Endothelial cell (in vitro differentiated cells): ENCODE data around the gene PRSS12. TPM values are rescaled to one million over a fixed set of nuclear protein-coding genes. Genes with fewer than 3 reads are reported as not detected.

Experiments
- DNase-seq: peaks from one replicate; pipeline ENCODE4 v3.0.0; 2021; ENCODE audit warnings: low spot score
- H3K27ac Mint-ChIP-seq: one replicate; pipeline ENCODE4 v1.8.0; 2021; ENCODE audit warnings: mixed read lengths, inconsistent platforms; ENCODE audit not compliant: unreplicated experiment
- H3K27me3 Mint-ChIP-seq: one replicate; pipeline ENCODE4 v1.8.0; 2021; ENCODE audit warnings: mild to moderate bottlenecking, moderate library complexity, mixed read lengths, inconsistent platforms; ENCODE audit not compliant: unreplicated experiment
- H3K36me3 Mint-ChIP-seq: one replicate; pipeline ENCODE4 v1.8.0; 2021; ENCODE audit warnings: mild to moderate bottlenecking, low read depth, mixed read lengths, inconsistent platforms; ENCODE audit not compliant: unreplicated experiment
- H3K4me1 Mint-ChIP-seq: one replicate; pipeline ENCODE4 v1.8.0; 2021; ENCODE audit warnings: mild to moderate bottlenecking, mixed read lengths, inconsistent platforms; ENCODE audit not compliant: unreplicated experiment
- H3K4me3 Mint-ChIP-seq: one replicate; pipeline ENCODE4 v1.8.0; 2021; ENCODE audit warnings: mild to moderate bottlenecking, mixed read lengths, inconsistent platforms; ENCODE audit not compliant: unreplicated experiment
- H3K9me3 Mint-ChIP-seq: one replicate; pipeline ENCODE4 v1.8.0; 2021; ENCODE audit warnings: mixed read lengths, inconsistent platforms; ENCODE audit not compliant: unreplicated experiment
- CTCF ChIP-seq: fragments of 200-600 bp; sonication (generic); IDR thresholded peaks from one replicate; pipeline ENCODE4 v1.5.0; 2021; ENCODE audit warnings: antibody characterized with exemption; ENCODE audit not compliant: unreplicated experiment
- total RNA-seq: library from RNA; stranded (reverse); fragmentation: NEBNext Ultra II Directional; extraction: Animal tissue kit (Norgen Biotek cat#: 25700); gene quantifications from one replicate; pipeline ENCODE4 v1.2.1, GENCODE V29; 2021; ENCODE audit not compliant: unreplicated experiment

The PRSS12 gene
- total RNA-seq, 1 donor from 2014 or later: 0.77 TPM

GRCh38 chr4:118237531-118237930, 115.3 kb downstream of the PRSS12 start:
- no peak overlapping the region for H3K27ac Mint-ChIP-seq
- TF ChIP-seq CTCF: no peak
- no peaks in the 10 kb centered on the region for H3K4me1 Mint-ChIP-seq
- no peaks in the 10 kb centered on the region for H3K9me3 Mint-ChIP-seq
- no peaks in the 10 kb centered on the region for H3K36me3 Mint-ChIP-seq
- H3K27me3 Mint-ChIP-seq: no peaks in the 10 kb centered on the region
- H3K4me3 Mint-ChIP-seq: no peak overlapping the region
- no peak for DNase-seq

GRCh38 chr4:118235566-118236120, 117.2 kb downstream of the PRSS12 start:
- DNase-seq: no peak
- no peaks in the 10 kb centered on the region for H3K36me3 Mint-ChIP-seq
- no peaks in the 10 kb centered on the region for H3K9me3 Mint-ChIP-seq
- no peak overlapping the region for H3K27ac Mint-ChIP-seq
- H3K27me3 Mint-ChIP-seq: no peaks in the 10 kb centered on the region
- H3K4me1 Mint-ChIP-seq: no peaks in the 10 kb centered on the region
- no peak for TF ChIP-seq CTCF
- no peak overlapping the region for H3K4me3 Mint-ChIP-seq
